ENCODE data around the gene CPD. TPM values are rescaled to one million over a fixed set of nuclear protein-coding genes. Genes with fewer than 3 reads are reported as not detected.

CPD gene
- total RNA-seq, 1 experiment from 2014 or later: 38.0 TPM

DNA sequence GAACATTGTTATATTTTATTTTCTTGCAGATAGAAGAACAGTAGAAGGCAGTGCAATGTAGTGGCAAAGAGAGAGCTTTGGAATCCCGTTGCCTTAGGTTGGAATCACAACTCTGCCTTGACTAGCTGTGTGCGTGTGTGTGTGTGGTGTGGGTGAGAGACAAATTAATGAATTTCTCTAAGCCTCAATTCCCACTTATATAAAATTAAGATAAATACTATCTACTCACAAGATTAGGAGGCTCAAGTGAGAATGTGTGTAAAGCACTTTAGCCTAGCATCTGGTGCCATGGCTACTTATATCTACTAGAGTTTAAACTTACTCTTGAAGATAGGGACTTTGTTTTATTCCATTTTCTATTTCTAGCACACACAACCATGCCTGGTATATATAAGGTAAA, 12.8 kb downstream of the CPD start:
- H3K4me1 ChIP-seq (ENCODE audit: insufficient read depth, low read length, poor library complexity, severe bottlenecking): no peaks in the 10 kb centered on the region
- ChIA-PET POLR2A (ENCODE audit: low non-redundant PET) (no interaction called here), CTCF (no interaction called here)
- H3K27ac ChIP-seq (ENCODE audit: low read depth, low read length, poor library complexity, severe bottlenecking): no peak overlapping the region
- no TSS peak for BruUV-seq (replicated peaks)
- no peak for TF ChIP-seq EZH2 (IDR thresholded peaks at IDR 0.05; ENCODE audit: borderline replicate concordance, low read depth, low read length, poor library complexity, severe bottlenecking)
- TF ChIP-seq, protein P1, sequence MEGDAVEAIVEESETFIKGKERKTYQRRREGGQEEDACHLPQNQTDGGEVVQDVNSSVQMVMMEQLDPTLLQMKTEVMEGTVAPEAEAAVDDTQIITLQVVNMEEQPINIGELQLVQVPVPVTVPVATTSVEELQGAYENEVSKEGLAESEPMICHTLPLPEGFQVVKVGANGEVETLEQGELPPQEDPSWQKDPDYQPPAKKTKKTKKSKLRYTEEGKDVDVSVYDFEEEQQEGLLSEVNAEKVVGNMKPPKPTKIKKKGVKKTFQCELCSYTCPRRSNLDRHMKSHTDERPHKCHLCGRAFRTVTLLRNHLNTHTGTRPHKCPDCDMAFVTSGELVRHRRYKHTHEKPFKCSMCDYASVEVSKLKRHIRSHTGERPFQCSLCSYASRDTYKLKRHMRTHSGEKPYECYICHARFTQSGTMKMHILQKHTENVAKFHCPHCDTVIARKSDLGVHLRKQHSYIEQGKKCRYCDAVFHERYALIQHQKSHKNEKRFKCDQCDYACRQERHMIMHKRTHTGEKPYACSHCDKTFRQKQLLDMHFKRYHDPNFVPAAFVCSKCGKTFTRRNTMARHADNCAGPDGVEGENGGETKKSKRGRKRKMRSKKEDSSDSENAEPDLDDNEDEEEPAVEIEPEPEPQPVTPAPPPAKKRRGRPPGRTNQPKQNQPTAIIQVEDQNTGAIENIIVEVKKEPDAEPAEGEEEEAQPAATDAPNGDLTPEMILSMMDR (conservative IDR thresholded peaks at IDR 0.05; ENCODE audit: low read depth, low read length): no peak
- no peak for DNase-seq (ENCODE audit: low spot score)
- no peaks in the 10 kb centered on the region for H3K9me3 ChIP-seq (ENCODE audit: low read depth, low read length, poor library complexity, severe bottlenecking)
- intact Hi-C loops (cut with micrococcal nuclease; ENCODE audit: unreplicated experiment): no loop called here
- peaks cover 3% of the 10 kb centered on the region for H3K36me3 ChIP-seq (ENCODE audit: insufficient read depth, low read length, poor library complexity, severe bottlenecking)
- no peaks in the 10 kb centered on the region for H3K27me3 ChIP-seq (replicated peaks; ENCODE audit: insufficient read depth, low read depth, low read length, poor library complexity)
- H3K4me3 ChIP-seq (ENCODE audit: low read depth, low read length, poor library complexity, severe bottlenecking): no peak overlapping the region

DNA sequence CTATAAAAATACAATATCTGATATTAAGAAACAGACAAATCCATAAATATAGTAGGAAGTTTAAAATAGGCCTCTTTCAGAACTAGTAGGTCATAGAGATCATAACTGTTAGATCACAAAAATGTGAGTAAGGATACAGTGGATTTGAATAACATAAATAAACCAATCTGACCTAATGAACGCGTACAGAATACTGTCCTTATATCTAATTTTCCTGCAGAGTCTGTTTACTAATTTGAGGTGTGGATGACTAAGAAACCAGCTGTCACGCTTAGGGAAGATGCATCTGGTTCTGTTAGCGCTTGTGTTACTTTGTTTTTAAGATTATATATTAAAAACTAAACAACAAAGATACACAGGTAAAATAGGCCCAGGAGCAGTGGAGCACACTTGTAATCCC, 14.8 kb downstream of the CPD start:
- Histone ChIP-seq H3K27ac (ENCODE audit: low read depth, low read length, poor library complexity, severe bottlenecking) (no peak overlapping the region), H3K4me1 (ENCODE audit: insufficient read depth, low read length, poor library complexity, severe bottlenecking) (no peaks in the 10 kb centered on the region), H3K27me3 (replicated peaks; ENCODE audit: insufficient read depth, low read depth, low read length, poor library complexity) (no peaks in the 10 kb centered on the region), H3K4me3 (ENCODE audit: low read depth, low read length, poor library complexity, severe bottlenecking) (no peak overlapping the region), H3K36me3 (ENCODE audit: insufficient read depth, low read length, poor library complexity, severe bottlenecking) (no peaks in the 10 kb centered on the region), H3K9me3 (ENCODE audit: low read depth, low read length, poor library complexity, severe bottlenecking) (no peaks in the 10 kb centered on the region)
- POLR2A ChIA-PET (ENCODE audit: low non-redundant PET): no interaction called here
- DNase-seq (ENCODE audit: low spot score): no peak
- intact Hi-C loops (cut with micrococcal nuclease; ENCODE audit: unreplicated experiment): no loop called here
- CTCF ChIA-PET: interaction anchor here (0.6 kb wide), 1 partner anchor 158 kb away, joined by 4 read pairs; the partner anchor contains the start of gene SLC6A4
- TF ChIP-seq, protein P1 (conservative IDR thresholded peaks at IDR 0.05; ENCODE audit: low read depth, low read length): no peak
- TF ChIP-seq EZH2 (IDR thresholded peaks at IDR 0.05; ENCODE audit: borderline replicate concordance, low read depth, low read length, poor library complexity, severe bottlenecking): no peak
- BruUV-seq (replicated peaks): no TSS peak

DNA sequence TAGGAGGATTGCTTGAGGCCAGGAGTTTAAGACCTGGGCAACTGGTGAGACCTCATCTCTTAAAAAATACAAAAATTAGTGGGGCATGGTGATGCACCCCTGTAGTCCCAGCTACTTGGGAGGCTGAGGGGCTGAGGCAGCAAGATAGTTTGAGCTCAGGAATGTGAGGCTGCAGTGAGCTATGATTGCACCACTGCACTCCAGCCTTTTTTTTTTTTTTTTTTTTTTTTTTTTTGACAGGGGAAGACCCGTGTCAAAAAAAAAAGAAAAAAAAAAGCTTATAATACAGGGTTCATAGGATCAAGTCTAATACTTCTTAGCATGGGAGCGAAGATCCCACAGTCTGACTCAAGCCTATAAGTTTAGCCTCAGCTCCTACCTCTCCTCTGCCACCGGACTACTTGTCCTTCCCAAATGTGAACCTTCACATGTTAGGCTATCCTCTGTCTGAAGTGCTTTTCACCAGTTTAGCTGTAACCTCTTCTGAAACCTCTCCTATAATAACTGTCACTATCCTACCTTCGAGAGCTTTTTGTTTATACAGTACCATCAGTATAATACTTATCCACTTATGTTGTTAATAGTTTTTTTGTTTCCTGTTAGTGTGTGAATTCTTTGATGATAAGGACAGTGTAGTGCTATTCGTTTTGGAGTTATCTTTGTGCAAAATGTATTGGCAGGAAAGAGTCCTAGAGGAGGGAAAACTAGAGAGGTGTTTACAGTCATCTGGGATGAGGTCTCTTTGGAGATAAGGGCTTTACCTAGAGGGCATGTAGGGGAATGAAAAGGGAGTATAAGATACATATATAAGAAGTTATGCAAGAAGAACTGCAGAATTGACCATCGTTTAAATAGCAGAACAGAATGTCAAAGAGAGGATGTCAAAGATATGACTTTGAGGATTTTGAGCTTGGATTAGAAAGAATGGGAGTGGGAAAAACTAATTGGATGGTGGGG, 15.5 kb downstream of the CPD start:
- BruUV-seq (replicated peaks): no TSS peak
- POLR2A ChIA-PET (ENCODE audit: low non-redundant PET): no interaction called here

More for the DNA sequence above, 15.5 kb downstream of the CPD start:
- TF ChIP-seq, protein P1 (conservative IDR thresholded peaks at IDR 0.05; ENCODE audit: low read depth, low read length): no peak
- no peaks in the 10 kb centered on the region for H3K4me1 ChIP-seq (ENCODE audit: insufficient read depth, low read length, poor library complexity, severe bottlenecking)
- DNase-seq (ENCODE audit: low spot score): no peak
- CTCF ChIA-PET: interaction anchor here (0.6 kb wide), 1 partner anchor 159 kb away, joined by 4 read pairs; the partner anchor contains the start of gene SLC6A4
- H3K27me3 ChIP-seq (replicated peaks; ENCODE audit: insufficient read depth, low read depth, low read length, poor library complexity): no peaks in the 10 kb centered on the region
- H3K9me3 ChIP-seq (ENCODE audit: low read depth, low read length, poor library complexity, severe bottlenecking): no peaks in the 10 kb centered on the region
- intact Hi-C loops (cut with micrococcal nuclease; ENCODE audit: unreplicated experiment): no loop called here
- no peak overlapping the region for H3K4me3 ChIP-seq (ENCODE audit: low read depth, low read length, poor library complexity, severe bottlenecking)
- H3K36me3 ChIP-seq (ENCODE audit: insufficient read depth, low read length, poor library complexity, severe bottlenecking): no peaks in the 10 kb centered on the region
- no peak overlapping the region for H3K27ac ChIP-seq (ENCODE audit: low read depth, low read length, poor library complexity, severe bottlenecking)
